Memory B cell (primary cell): ENCODE results near the gene ARPP21.

ENCODE experiments used
- ATAC-seq: fragments of 150-1000 bp; cut with Tn5 transposase; 2 replicates; pipeline ENCODE4 v1.10.0; 2021; ENCODE audit warnings: low read depth, mild to moderate bottlenecking, moderate library complexity
- DNase-seq, 2 donors: peaks; one replicate each; pipeline ENCODE4 v3.0.0; 2022; ENCODE audit warnings: low spot score in 2 of 2
- H3K27ac Mint-ChIP-seq: one replicate; pipeline ENCODE4 v1.8.0; 2022; ENCODE audit warnings: mild to moderate bottlenecking, moderate library complexity, mixed read lengths
- H3K27me3 Mint-ChIP-seq: one replicate; pipeline ENCODE4 v1.8.0; 2022; ENCODE audit warnings: mixed read lengths
- H3K36me3 Mint-ChIP-seq: one replicate; pipeline ENCODE4 v1.8.0; 2022; ENCODE audit warnings: mild to moderate bottlenecking, mixed read lengths
- H3K4me1 Mint-ChIP-seq: one replicate; pipeline ENCODE4 v1.8.0; 2022; ENCODE audit warnings: mixed read lengths
- H3K4me3 Mint-ChIP-seq: one replicate; pipeline ENCODE4 v1.8.0; 2022; ENCODE audit warnings: mild to moderate bottlenecking, moderate library complexity, mixed read lengths
- H3K9me3 Mint-ChIP-seq: one replicate; pipeline ENCODE4 v1.8.0; 2022; ENCODE audit warnings: mixed read lengths

ARPP21 gene

DNA sequence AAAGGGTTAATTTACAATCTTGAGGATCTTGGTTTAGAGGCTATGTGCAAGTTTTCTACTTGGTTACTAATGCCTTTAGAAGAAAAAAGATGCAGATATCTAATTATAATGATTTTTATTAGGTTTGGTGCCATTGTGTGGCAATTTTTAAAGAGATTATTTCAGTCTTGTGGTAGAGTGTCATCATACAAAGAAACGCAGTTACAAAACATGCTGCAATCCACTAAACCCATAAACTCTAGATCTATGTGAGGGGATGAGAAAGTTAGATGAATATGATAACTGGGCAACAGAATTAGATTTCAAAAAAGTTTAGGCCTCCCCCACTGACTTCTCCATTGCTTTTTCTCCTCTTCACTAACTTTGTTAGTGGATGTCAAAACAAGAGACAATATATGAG, 106.0 kb downstream of the ARPP21 start:
- Mint-ChIP-seq H3K36me3 (no peaks in the 10 kb centered on the region), H3K27me3 (no peaks in the 10 kb centered on the region), H3K9me3 (peaks cover 7% of the 10 kb centered on the region), H3K27ac (no peak overlapping the region), H3K4me3 (no peak overlapping the region), H3K4me1 (no peaks in the 10 kb centered on the region)
- DNase-seq (no peak), ATAC-seq (no peak)

DNA sequence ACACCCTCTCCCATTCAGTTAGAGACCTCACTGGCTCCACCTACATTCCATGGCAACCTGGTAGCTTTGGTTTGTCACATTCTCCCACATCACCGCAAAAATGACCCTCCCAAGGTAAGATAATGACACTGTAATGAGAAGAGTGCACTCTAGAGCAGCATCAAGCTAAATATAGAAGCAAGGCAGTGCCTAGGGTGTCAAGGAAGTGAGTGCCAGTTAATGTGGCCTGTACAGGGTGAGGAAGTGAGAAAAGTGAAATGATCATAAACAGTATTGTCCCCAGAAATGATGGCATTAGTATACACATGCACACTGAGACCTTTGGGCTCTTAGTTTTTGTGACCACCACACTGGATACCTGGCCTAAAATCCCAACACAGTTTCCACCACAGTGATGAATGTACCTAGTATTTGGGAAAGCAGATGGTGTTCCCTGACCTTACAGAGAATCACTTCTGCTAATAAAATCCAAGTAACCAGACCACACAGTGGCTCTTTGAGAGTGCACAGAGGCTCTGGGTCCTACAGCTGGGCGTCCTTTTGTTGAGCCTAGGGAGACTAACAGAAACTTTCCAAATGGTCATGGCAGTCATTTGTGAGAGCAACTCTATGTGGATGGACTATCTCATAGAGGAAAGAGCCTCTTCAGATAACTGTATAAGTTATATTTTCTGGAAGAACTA, 106.6 kb downstream of the ARPP21 start:
- Mint-ChIP-seq H3K27ac (no peak overlapping the region), H3K4me3 (no peak overlapping the region), H3K27me3 (no peaks in the 10 kb centered on the region), H3K4me1 (no peaks in the 10 kb centered on the region), H3K36me3 (no peaks in the 10 kb centered on the region), H3K9me3 (peaks cover 7% of the 10 kb centered on the region)
- DNase-seq (no peak), ATAC-seq (no peak)

- ATAC-seq, result no peak
- H3K4me3 Mint-ChIP-seq, result no peak overlapping the region
- H3K27ac Mint-ChIP-seq, result no peak overlapping the region
- peaks cover 7% of the 10 kb centered on the region for H3K9me3 Mint-ChIP-seq
- no peaks in the 10 kb centered on the region for H3K36me3 Mint-ChIP-seq
- no peak for DNase-seq
- no peaks in the 10 kb centered on the region for H3K4me1 Mint-ChIP-seq
- no peaks in the 10 kb centered on the region for H3K27me3 Mint-ChIP-seq
Observed at GRCh38 chr3:35746492-35746891, 107.2 kb downstream of the ARPP21 start.

DNA sequence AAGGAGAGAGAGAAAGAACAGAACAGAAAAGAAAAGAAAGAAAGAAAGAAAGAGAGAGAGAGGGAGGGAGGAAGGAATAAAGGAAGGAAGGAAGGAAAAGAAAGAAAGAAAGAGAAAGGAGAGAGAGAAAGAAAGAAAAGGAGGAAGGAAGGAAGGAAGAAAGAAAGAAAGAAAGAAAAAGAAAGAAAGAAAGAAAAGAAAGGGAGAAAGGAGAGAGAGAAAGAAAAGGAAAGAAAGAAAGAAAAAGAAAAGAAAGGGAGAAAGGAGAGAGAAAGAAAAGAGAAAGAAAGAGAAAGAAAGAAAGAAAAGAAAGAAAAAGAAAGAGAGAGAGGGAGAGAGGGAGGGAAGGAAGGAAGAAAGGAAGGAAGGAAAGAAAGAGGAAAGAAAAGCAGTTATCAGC, 108.8 kb downstream of the ARPP21 start:
- H3K4me3 Mint-ChIP-seq, result no peak overlapping the region
- DNase-seq (no peak), ATAC-seq (no peak)
- peaks cover 7% of the 10 kb centered on the region for H3K9me3 Mint-ChIP-seq
- H3K27ac Mint-ChIP-seq, result no peak overlapping the region
- H3K4me1 Mint-ChIP-seq, result no peaks in the 10 kb centered on the region
- no peaks in the 10 kb centered on the region for H3K36me3 Mint-ChIP-seq
- H3K27me3 Mint-ChIP-seq, result no peaks in the 10 kb centered on the region

GRCh38 chr3:35751207-35751606, 111.9 kb downstream of the ARPP21 start:
- ATAC-seq, result no peak

DNA sequence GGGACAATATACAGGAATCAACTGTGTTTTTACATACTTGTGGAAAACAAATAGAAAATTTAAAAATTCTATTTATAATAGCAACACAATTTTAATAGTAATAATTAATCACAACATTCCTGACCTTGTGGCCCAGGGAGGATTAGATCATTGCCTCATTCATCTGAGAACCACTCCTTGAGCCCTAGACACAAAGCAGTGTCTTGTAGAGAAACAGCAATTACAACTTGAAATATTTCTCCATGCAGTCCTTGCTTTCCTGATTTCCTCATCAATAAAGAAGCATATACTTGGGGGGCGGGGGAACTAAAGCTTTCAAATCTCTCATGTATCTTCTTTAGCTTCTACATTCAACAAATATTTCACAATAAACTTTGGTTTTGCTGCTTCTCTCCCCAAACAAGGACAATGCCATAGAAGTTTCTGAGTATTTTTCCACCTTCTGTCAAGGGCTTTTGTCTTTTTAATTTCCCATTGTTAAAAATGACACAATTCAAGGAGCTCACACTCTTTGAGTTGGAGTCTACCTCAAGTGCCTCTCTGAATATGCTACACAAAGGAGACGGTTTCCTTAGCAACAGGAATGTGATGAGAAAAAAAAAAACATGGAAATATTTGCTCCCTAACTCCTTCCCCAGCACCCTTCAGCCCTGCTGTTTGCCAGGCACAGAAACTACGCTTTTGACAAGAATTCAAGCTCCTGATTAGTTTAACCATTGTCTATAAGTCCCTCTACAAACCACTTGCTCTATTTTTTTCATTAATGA, 118.8 kb downstream of the ARPP21 start:
- peaks cover 2% of the 10 kb centered on the region for H3K27me3 Mint-ChIP-seq
- H3K9me3 Mint-ChIP-seq, result no peaks in the 10 kb centered on the region
- H3K4me1 Mint-ChIP-seq, result no peaks in the 10 kb centered on the region
- DNase-seq (no peak), ATAC-seq (no peak)
- H3K4me3 Mint-ChIP-seq, result no peak overlapping the region
- H3K27ac Mint-ChIP-seq, result no peak overlapping the region
- H3K36me3 Mint-ChIP-seq, result no peaks in the 10 kb centered on the region

More at GRCh38 chr3:35751207-35751606, 111.9 kb downstream of the ARPP21 start:
- H3K36me3 Mint-ChIP-seq, result no peaks in the 10 kb centered on the region
- H3K4me1 Mint-ChIP-seq, result no peaks in the 10 kb centered on the region
- no peak overlapping the region for H3K27ac Mint-ChIP-seq
- peaks cover 2% of the 10 kb centered on the region for H3K27me3 Mint-ChIP-seq
- H3K4me3 Mint-ChIP-seq, result no peak overlapping the region
- no peak for DNase-seq
- H3K9me3 Mint-ChIP-seq, result peaks cover 7% of the 10 kb centered on the region

DNA sequence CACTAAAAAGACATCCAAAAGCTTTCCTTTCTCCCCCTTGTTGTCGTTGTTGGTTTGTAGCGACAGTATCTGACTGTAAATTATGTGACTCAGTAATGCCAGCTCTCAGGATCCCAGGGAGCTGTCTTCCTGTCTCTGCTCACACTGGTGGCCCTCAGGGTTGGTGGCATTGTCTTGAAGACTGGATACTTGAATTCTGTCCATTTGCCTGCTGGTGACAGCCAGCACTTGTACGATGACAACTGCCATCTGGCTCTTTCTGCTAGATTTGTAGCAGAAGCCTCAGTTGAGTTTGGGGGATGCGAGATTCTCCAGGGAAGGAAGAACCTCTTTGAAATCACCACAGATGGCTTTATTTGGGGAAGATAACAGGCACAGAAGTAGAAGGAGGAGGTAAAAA, 120.8 kb downstream of the ARPP21 start:
- Mint-ChIP-seq H3K36me3 (no peaks in the 10 kb centered on the region), H3K4me1 (no peaks in the 10 kb centered on the region), H3K4me3 (no peak overlapping the region), H3K9me3 (no peaks in the 10 kb centered on the region), H3K27me3 (no peaks in the 10 kb centered on the region), H3K27ac (no peak overlapping the region)
- DNase-seq, result no peak
- ATAC-seq, result no peak

- Mint-ChIP-seq H3K4me1 (no peaks in the 10 kb centered on the region), H3K9me3 (no peaks in the 10 kb centered on the region), H3K4me3 (no peak overlapping the region), H3K27ac (no peak overlapping the region), H3K27me3 (no peaks in the 10 kb centered on the region), H3K36me3 (no peaks in the 10 kb centered on the region)
- no peak for DNase-seq
- no peak for ATAC-seq
Observed at GRCh38 chr3:35761311-35761710, 122.0 kb downstream of the ARPP21 start.

DNA sequence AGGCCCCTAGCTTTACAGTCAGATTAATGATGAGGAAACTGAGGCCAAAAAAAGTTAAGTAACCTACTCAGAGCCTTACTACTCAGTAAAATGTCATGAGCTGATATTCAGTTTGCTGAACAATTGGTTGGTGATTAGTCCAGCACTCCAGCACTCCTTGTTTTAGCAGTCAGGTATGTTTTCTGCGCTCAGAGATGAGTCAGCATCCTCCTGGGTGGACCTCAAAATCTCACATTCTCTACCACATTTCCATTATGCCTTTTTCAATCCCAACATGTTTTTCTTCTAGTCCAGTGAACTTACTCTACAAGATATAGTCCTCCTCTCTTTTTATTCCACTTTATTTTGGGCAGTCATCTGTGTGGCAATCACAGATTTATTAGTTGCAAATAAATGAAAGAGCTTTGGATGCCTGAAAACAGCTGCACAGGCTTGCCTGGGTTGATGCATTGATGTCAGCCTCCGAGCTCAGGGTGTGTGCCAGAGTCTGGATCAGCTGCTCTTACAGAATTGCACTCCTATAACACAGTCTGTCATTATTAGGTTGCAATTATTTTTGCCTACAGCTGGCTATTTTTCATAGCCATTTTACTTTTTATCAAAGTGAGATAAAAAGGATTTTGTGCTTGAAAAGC, 133.2 kb downstream of the ARPP21 start:
- Mint-ChIP-seq H3K27ac (no peak overlapping the region), H3K4me3 (no peak overlapping the region), H3K4me1 (no peaks in the 10 kb centered on the region), H3K9me3 (no peaks in the 10 kb centered on the region), H3K36me3 (no peaks in the 10 kb centered on the region), H3K27me3 (no peaks in the 10 kb centered on the region)
- ATAC-seq (no peak), DNase-seq (no peak)

- H3K27ac Mint-ChIP-seq, result no peak overlapping the region
- no peak for ATAC-seq
- DNase-seq, result no peak
- no peaks in the 10 kb centered on the region for H3K9me3 Mint-ChIP-seq
- H3K4me1 Mint-ChIP-seq, result no peaks in the 10 kb centered on the region
- no peaks in the 10 kb centered on the region for H3K27me3 Mint-ChIP-seq
- no peaks in the 10 kb centered on the region for H3K36me3 Mint-ChIP-seq
- no peak overlapping the region for H3K4me3 Mint-ChIP-seq
Observed at GRCh38 chr3:35773417-35773816, 134.1 kb downstream of the ARPP21 start.

DNA sequence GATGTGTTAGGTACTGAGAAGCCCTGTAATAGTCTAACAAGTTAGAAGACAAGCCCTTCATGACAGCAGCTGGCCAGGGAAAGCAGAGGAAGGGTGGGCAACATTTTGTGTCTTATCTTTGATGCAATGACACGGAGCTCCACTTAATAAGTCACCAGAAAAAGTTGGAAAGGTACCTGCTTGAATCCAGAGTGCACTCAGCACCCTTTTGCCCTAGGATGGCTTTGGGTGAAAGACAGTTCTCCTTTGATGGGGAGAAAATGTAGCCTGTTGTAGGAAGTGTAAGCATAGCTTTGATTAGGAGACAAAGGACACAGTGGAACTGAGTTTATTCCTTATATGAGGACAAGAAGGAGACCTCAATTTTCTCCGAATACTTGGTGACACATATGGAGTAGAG, 137.0 kb downstream of the ARPP21 start:
- no peaks in the 10 kb centered on the region for H3K4me1 Mint-ChIP-seq

DNA sequence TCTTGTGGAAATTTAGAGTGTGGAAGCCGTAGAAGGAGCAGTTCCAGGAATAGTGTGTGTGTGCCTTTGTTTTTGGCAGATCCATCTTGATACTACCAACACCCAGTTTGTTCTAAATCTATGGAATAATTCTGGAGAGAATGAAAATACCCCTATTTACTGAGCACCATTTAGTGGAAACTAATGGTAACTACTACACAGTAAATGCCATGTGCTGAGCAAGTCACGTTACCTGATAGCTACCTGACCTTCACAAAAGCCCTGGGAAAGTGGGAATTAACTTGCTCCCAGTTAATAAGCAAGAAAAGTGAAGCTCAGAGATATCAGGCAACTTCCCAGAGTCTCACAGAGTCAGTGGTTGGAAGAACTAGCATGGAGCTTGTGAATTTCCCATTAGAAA, 137.7 kb downstream of the ARPP21 start:
- Mint-ChIP-seq H3K27ac (no peak overlapping the region), H3K4me1 (no peaks in the 10 kb centered on the region), H3K27me3 (no peaks in the 10 kb centered on the region), H3K36me3 (no peaks in the 10 kb centered on the region), H3K4me3 (no peak overlapping the region), H3K9me3 (no peaks in the 10 kb centered on the region)
- DNase-seq (no peak), ATAC-seq (no peak)

More for the DNA sequence above, 137.0 kb downstream of the ARPP21 start:
- H3K27me3 Mint-ChIP-seq, result no peaks in the 10 kb centered on the region
- no peaks in the 10 kb centered on the region for H3K36me3 Mint-ChIP-seq
- H3K27ac Mint-ChIP-seq, result no peak overlapping the region
- DNase-seq (no peak), ATAC-seq (no peak)
- no peaks in the 10 kb centered on the region for H3K9me3 Mint-ChIP-seq
- H3K4me3 Mint-ChIP-seq, result no peak overlapping the region

DNA sequence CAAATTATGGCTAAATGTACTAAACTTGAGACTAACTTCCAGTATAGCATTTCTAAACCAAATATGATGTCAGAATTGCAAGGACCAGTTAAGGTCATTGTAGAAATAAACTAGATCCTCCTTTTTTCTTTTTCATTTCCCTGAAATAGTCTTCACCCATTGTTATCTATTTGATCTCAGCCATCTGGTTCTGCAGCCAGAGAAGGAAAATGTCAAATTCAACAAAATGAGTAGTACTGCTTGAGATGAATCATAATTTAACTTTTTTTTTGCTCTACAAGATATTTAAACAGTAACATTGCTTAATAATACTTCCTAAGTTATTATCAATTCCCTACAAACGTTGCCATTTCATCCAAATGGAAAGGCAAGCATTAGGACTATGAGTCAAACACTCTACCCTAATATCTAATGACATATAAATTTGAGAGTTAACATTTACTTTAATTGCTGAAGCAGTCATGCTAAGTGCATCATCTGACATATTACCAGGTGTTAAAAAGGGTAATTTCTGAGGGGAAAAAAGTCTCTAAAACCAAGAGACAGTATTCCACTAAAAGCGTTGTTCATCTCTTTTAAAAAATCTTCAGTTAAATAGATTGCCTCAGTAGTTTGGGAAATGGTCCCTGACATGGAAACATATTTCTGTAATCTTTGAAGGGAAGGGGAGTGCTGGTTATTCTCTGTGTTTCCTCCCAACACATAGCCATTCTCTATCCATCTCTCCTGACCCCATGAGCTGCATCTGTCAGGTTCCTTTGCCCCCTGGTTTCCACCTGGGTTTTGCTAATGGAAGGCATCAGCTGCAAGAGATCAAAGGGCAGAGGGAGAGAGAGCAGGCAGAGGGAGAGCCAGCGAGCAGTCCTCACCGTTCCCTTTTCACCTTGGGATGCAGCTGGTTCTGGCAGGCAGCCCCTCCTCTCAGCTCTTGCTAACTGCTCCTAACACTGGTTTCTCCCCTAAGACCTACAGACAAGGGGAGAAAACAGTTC, 138.5 kb downstream of the ARPP21 start:
- Mint-ChIP-seq H3K27me3 (no peaks in the 10 kb centered on the region), H3K4me1 (no peaks in the 10 kb centered on the region), H3K27ac (no peak overlapping the region), H3K4me3 (no peak overlapping the region), H3K36me3 (no peaks in the 10 kb centered on the region), H3K9me3 (no peaks in the 10 kb centered on the region)
- no peak for DNase-seq
- ATAC-seq, result no peak

DNA sequence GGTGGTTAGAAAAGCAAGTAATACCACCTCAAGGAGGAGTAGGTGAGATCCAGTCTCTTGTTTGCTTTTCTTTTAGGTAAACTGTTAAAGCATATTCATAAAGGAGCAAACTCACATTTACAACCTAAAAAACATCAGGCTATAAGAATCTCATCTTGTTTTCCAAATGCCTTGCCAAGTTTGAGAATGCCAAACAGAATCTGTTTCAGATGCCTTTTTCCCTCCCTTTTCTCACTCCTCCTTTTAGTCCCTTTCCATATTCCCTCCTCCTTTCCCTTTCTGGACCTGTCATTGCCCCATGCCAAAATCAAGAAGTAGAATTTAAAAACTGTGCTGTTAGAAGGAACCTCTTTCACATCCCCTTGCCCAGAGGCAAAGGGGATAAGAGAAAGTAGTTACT, 140.3 kb downstream of the ARPP21 start:
- H3K4me3 Mint-ChIP-seq, result no peak overlapping the region
- no peak for ATAC-seq
- H3K36me3 Mint-ChIP-seq, result no peaks in the 10 kb centered on the region
- H3K9me3 Mint-ChIP-seq, result peaks cover 2% of the 10 kb centered on the region
- no peak overlapping the region for H3K27ac Mint-ChIP-seq
- H3K4me1 Mint-ChIP-seq, result no peaks in the 10 kb centered on the region
- DNase-seq, result no peak
- H3K27me3 Mint-ChIP-seq, result no peaks in the 10 kb centered on the region
